WTC11 (cell line): ENCODE measurements around the gene DCLK1. TPM values are rescaled to one million over a fixed set of nuclear protein-coding genes. Genes with fewer than 3 reads are reported as not detected.

Source experiments
- ATAC-seq: fragments of 200-7000 bp; cut with Tn5 transposase; 2 replicates; pipeline ENCODE4 v1.10.0; 2021; ENCODE audit warnings: mild to moderate bottlenecking, moderate library complexity
- CTCF ChIA-PET: fragments of 300-600 bp; sonication (Branson Sonifier 250); formaldehyde crosslinking; loops from one replicate; lab custom pipeline; 2021; ENCODE audit warnings: antibody characterized with exemption; lab: Charles Lee
- POLR2A ChIA-PET: fragments of 350-600 bp; sonication (Branson Sonifier 250); formaldehyde crosslinking; loops from one replicate; lab custom pipeline; 2021; ENCODE audit warnings: antibody characterized with exemption; lab: Charles Lee
- DNase-seq: peaks from one replicate; pipeline ENCODE4 v3.0.0; 2021; ENCODE audit warnings: low spot score
- H3K27ac Mint-ChIP-seq: 2 replicates; pipeline ENCODE4 v1.8.0; 2021; ENCODE audit warnings: mixed read lengths
- H3K27me3 Mint-ChIP-seq: 2 replicates; pipeline ENCODE4 v1.8.0; 2021; ENCODE audit warnings: low read depth, mild to moderate bottlenecking, moderate library complexity, mixed read lengths
- H3K36me3 Mint-ChIP-seq: 2 replicates; pipeline ENCODE4 v1.8.0; 2021; ENCODE audit warnings: mixed read lengths
- H3K4me1 Mint-ChIP-seq: 2 replicates; pipeline ENCODE4 v1.8.0; 2022; ENCODE audit warnings: mixed read lengths
- H3K4me3 Mint-ChIP-seq: 2 replicates; pipeline ENCODE4 v1.8.0; 2021; ENCODE audit warnings: mild to moderate bottlenecking, moderate library complexity, mixed read lengths
- H3K9me3 Mint-ChIP-seq: 2 replicates; pipeline ENCODE4 v1.8.0; 2021; ENCODE audit warnings: mixed read lengths
- CREM ChIP-seq: sonication (generic); formaldehyde crosslinking; IDR thresholded peaks from 2 replicates; pipeline ENCODE4 v1.8.1; 2022; ENCODE audit warnings: mild to moderate bottlenecking, missing genetic modification reagents, moderate library complexity
- FOXK1 ChIP-seq: sonication (generic); formaldehyde crosslinking; IDR thresholded peaks from 2 replicates; pipeline ENCODE4 v1.8.0; 2022; ENCODE audit warnings: mild to moderate bottlenecking, moderate library complexity, missing genetic modification reagents
- GRHL2 ChIP-seq: fragments of 250-450 bp; sonication (Bioruptor Pico); IDR thresholded peaks from 2 replicates; pipeline ENCODE4 v1.8.0; 2022; ENCODE audit warnings: mild to moderate bottlenecking, moderate library complexity; ENCODE audit not compliant: insufficient replicate concordance, severe bottlenecking
- IRF2 ChIP-seq: sonication (generic); formaldehyde crosslinking; IDR thresholded peaks from 2 replicates; pipeline ENCODE4 v1.8.0; 2022; ENCODE audit warnings: low read depth, missing genetic modification reagents, borderline replicate concordance
- MAX ChIP-seq: sonication (generic); formaldehyde crosslinking; IDR thresholded peaks from 2 replicates; pipeline ENCODE4 v1.8.0; 2022; ENCODE audit warnings: mild to moderate bottlenecking, missing genetic modification reagents
- MXD4 ChIP-seq: fragments of 250-450 bp; sonication (Bioruptor Pico); IDR thresholded peaks from 2 replicates; pipeline ENCODE4 v1.8.0; 2021; ENCODE audit warnings: mild to moderate bottlenecking, moderate library complexity, borderline replicate concordance
- MYBL2 ChIP-seq: sonication (generic); formaldehyde crosslinking; IDR thresholded peaks from 2 replicates; pipeline ENCODE4 v1.8.1; 2023; ENCODE audit warnings: mild to moderate bottlenecking, moderate library complexity, missing genetic modification reagents
- NR2C2 ChIP-seq: sonication (generic); formaldehyde crosslinking; IDR thresholded peaks from 2 replicates; pipeline ENCODE4 v1.8.0; 2022; ENCODE audit warnings: mild to moderate bottlenecking, missing genetic modification reagents
- PRRX2 ChIP-seq: fragments of 250-450 bp; sonication (Bioruptor Pico); IDR thresholded peaks from 2 replicates; pipeline ENCODE4 v1.8.0; 2021; ENCODE audit warnings: mild to moderate bottlenecking
- RORB ChIP-seq: fragments of 250-450 bp; sonication (Bioruptor Pico); IDR thresholded peaks from 2 replicates; pipeline ENCODE4 v1.9.0; 2021; ENCODE audit warnings: mild to moderate bottlenecking
- SMAD4 ChIP-seq: sonication (generic); formaldehyde crosslinking; IDR thresholded peaks from 2 replicates; pipeline ENCODE4 v1.8.0; 2022; ENCODE audit warnings: mild to moderate bottlenecking, missing genetic modification reagents
- SP1 ChIP-seq: sonication (generic); formaldehyde crosslinking; conservative IDR thresholded peaks from 2 replicates; pipeline ENCODE4 v1.8.1; 2022; ENCODE audit warnings: missing genetic modification reagents
- TEAD1 ChIP-seq: sonication (generic); formaldehyde crosslinking; IDR thresholded peaks from 2 replicates; pipeline ENCODE4 v1.8.0; 2022; ENCODE audit warnings: mild to moderate bottlenecking, missing genetic modification reagents
- TEAD4 ChIP-seq: sonication (generic); formaldehyde crosslinking; IDR thresholded peaks from 2 replicates; pipeline ENCODE4 v1.8.0; 2022; ENCODE audit warnings: mild to moderate bottlenecking, missing genetic modification reagents
- ZNF121 ChIP-seq: sonication (generic); formaldehyde crosslinking; IDR thresholded peaks from 2 replicates; pipeline ENCODE4 v1.8.0; 2023; ENCODE audit warnings: missing genetic modification reagents
- ZNF263 ChIP-seq: sonication (generic); formaldehyde crosslinking; IDR thresholded peaks from 2 replicates; pipeline ENCODE4 v1.8.1; 2022; ENCODE audit warnings: low read depth, mild to moderate bottlenecking, moderate library complexity, missing genetic modification reagents
- ZNF396 ChIP-seq: fragments of 250-450 bp; sonication (Bioruptor Pico); IDR thresholded peaks from 2 replicates; pipeline ENCODE4 v1.8.0; 2021; ENCODE audit warnings: mild to moderate bottlenecking, moderate library complexity, borderline replicate concordance
- ZNF423 ChIP-seq: fragments of 250-450 bp; sonication (Bioruptor Pico); IDR thresholded peaks from 2 replicates; pipeline ENCODE4 v2.1.2; 2022; ENCODE audit warnings: mild to moderate bottlenecking, moderate library complexity
- ZNF532 ChIP-seq: fragments of 250-450 bp; sonication (Bioruptor Pico); IDR thresholded peaks from 2 replicates; pipeline ENCODE4 v1.9.0; 2021; ENCODE audit warnings: mild to moderate bottlenecking, borderline replicate concordance
- total RNA-seq: library from RNA; stranded (reverse); gene quantifications from 3 replicates; pipeline ENCODE4 v1.2.3, GENCODE V29; 2021
- TF ChIP-seq, protein P1 (sequence below): sonication (generic); formaldehyde crosslinking; IDR thresholded peaks from 2 replicates; pipeline ENCODE4 v1.8.1; 2023; ENCODE audit warnings: mild to moderate bottlenecking, missing genetic modification reagents
- TF ChIP-seq, protein P2 (sequence below): sonication (generic); formaldehyde crosslinking; conservative IDR thresholded peaks from 2 replicates; pipeline ENCODE4 v1.8.1; 2023; ENCODE audit warnings: mild to moderate bottlenecking, low read depth, missing genetic modification reagents, moderate library complexity
- TF ChIP-seq, protein P3 (sequence below): sonication (generic); formaldehyde crosslinking; IDR thresholded peaks from 2 replicates; pipeline ENCODE4 v1.8.0; 2022; ENCODE audit warnings: missing genetic modification reagents
- TF ChIP-seq, protein P4 (sequence below): sonication (generic); formaldehyde crosslinking; IDR thresholded peaks from 2 replicates; pipeline ENCODE4 v1.8.0; 2022; ENCODE audit warnings: mild to moderate bottlenecking, missing genetic modification reagents

Gene DCLK1
- total RNA-seq, 1 experiment from 2014 or later, result 18.5 TPM

GRCh38 chr13:35766663-35767062 lies 364.5 kb downstream of the DCLK1 start:
- CTCF ChIA-PET, result no interaction called here
- TF ChIP-seq, protein P1, sequence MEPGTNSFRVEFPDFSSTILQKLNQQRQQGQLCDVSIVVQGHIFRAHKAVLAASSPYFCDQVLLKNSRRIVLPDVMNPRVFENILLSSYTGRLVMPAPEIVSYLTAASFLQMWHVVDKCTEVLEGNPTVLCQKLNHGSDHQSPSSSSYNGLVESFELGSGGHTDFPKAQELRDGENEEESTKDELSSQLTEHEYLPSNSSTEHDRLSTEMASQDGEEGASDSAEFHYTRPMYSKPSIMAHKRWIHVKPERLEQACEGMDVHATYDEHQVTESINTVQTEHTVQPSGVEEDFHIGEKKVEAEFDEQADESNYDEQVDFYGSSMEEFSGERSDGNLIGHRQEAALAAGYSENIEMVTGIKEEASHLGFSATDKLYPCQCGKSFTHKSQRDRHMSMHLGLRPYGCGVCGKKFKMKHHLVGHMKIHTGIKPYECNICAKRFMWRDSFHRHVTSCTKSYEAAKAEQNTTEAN (CRISPR knock-in tag), result no peak
- TF ChIP-seq NR2C2 (CRISPR knock-in tag) (no peak), PRRX2 (no peak), ZNF532 (CRISPR knock-in tag) (no peak), SP1 (no peak), ZNF423 (CRISPR knock-in tag) (no peak), FOXK1 (CRISPR knock-in tag) (no peak), IRF2 (CRISPR knock-in tag) (no peak), MAX (CRISPR knock-in tag) (no peak), MYBL2 (CRISPR knock-in tag) (no peak), MXD4 (CRISPR knock-in tag) (no peak)
- TF ChIP-seq, protein P2, sequence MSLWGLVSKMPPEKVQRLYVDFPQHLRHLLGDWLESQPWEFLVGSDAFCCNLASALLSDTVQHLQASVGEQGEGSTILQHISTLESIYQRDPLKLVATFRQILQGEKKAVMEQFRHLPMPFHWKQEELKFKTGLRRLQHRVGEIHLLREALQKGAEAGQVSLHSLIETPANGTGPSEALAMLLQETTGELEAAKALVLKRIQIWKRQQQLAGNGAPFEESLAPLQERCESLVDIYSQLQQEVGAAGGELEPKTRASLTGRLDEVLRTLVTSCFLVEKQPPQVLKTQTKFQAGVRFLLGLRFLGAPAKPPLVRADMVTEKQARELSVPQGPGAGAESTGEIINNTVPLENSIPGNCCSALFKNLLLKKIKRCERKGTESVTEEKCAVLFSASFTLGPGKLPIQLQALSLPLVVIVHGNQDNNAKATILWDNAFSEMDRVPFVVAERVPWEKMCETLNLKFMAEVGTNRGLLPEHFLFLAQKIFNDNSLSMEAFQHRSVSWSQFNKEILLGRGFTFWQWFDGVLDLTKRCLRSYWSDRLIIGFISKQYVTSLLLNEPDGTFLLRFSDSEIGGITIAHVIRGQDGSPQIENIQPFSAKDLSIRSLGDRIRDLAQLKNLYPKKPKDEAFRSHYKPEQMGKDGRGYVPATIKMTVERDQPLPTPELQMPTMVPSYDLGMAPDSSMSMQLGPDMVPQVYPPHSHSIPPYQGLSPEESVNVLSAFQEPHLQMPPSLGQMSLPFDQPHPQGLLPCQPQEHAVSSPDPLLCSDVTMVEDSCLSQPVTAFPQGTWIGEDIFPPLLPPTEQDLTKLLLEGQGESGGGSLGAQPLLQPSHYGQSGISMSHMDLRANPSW (CRISPR knock-in tag), result no peak
- Mint-ChIP-seq H3K36me3 (no peaks in the 10 kb centered on the region), H3K4me3 (no peak overlapping the region), H3K9me3 (no peaks in the 10 kb centered on the region), H3K27me3 (no peaks in the 10 kb centered on the region; the same call in 1 of the 2 replicates), H3K4me1 (0 out of 2 replicates have a peak, but pooled peaks cover 2% of the 10 kb centered on the region), H3K27ac (no peak overlapping the region)
- ATAC-seq (no peak), DNase-seq (no peak)
- POLR2A ChIA-PET, result no interaction called here

- no peaks in the 10 kb centered on the region for H3K36me3 Mint-ChIP-seq
- no peaks in the 10 kb centered on the region; the same call in 1 of the 2 replicates for H3K27me3 Mint-ChIP-seq
- H3K4me3 Mint-ChIP-seq, result no peak overlapping the region
- H3K27ac Mint-ChIP-seq, result no peak overlapping the region
- ChIA-PET POLR2A (no interaction called here), CTCF (no interaction called here)
- no peaks in the 10 kb centered on the region for H3K9me3 Mint-ChIP-seq
- ATAC-seq (no peak; the same call in 1 of the 2 replicates), DNase-seq (no peak)
- 0 out of 2 replicates have a peak, but pooled peaks cover 2% of the 10 kb centered on the region for H3K4me1 Mint-ChIP-seq
- TF ChIP-seq GRHL2 (CRISPR knock-in tag), result no peak
- TF ChIP-seq PRRX2, result no peak
- no peak for TF ChIP-seq ZNF263 (CRISPR knock-in tag)
- no peak for TF ChIP-seq ZNF396 (CRISPR knock-in tag)
- TF ChIP-seq, protein P3, sequence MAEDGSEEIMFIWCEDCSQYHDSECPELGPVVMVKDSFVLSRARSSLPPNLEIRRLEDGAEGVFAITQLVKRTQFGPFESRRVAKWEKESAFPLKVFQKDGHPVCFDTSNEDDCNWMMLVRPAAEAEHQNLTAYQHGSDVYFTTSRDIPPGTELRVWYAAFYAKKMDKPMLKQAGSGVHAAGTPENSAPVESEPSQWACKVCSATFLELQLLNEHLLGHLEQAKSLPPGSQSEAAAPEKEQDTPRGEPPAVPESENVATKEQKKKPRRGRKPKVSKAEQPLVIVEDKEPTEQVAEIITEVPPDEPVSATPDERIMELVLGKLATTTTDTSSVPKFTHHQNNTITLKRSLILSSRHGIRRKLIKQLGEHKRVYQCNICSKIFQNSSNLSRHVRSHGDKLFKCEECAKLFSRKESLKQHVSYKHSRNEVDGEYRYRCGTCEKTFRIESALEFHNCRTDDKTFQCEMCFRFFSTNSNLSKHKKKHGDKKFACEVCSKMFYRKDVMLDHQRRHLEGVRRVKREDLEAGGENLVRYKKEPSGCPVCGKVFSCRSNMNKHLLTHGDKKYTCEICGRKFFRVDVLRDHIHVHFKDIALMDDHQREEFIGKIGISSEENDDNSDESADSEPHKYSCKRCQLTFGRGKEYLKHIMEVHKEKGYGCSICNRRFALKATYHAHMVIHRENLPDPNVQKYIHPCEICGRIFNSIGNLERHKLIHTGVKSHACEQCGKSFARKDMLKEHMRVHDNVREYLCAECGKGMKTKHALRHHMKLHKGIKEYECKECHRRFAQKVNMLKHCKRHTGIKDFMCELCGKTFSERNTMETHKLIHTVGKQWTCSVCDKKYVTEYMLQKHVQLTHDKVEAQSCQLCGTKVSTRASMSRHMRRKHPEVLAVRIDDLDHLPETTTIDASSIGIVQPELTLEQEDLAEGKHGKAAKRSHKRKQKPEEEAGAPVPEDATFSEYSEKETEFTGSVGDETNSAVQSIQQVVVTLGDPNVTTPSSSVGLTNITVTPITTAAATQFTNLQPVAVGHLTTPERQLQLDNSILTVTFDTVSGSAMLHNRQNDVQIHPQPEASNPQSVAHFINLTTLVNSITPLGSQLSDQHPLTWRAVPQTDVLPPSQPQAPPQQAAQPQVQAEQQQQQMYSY (CRISPR knock-in tag), result no peak
- no peak for TF ChIP-seq MAX (CRISPR knock-in tag)
- TF ChIP-seq TEAD4 (CRISPR knock-in tag), result no peak
- TF ChIP-seq, protein P4, sequence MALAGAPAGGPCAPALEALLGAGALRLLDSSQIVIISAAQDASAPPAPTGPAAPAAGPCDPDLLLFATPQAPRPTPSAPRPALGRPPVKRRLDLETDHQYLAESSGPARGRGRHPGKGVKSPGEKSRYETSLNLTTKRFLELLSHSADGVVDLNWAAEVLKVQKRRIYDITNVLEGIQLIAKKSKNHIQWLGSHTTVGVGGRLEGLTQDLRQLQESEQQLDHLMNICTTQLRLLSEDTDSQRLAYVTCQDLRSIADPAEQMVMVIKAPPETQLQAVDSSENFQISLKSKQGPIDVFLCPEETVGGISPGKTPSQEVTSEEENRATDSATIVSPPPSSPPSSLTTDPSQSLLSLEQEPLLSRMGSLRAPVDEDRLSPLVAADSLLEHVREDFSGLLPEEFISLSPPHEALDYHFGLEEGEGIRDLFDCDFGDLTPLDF, result no peak
- no peak for TF ChIP-seq RORB (CRISPR knock-in tag)
- TF ChIP-seq TEAD1, result no peak
- no peak for TF ChIP-seq SMAD4 (CRISPR knock-in tag)
- TF ChIP-seq ZNF121, result no peak
- no peak for TF ChIP-seq MXD4 (CRISPR knock-in tag)
- no peak for TF ChIP-seq CREM (CRISPR knock-in tag)
Observed at GRCh38 chr13:35765941-35766340, 365.2 kb downstream of the DCLK1 start.
